ENCODE measurements around the gene UPF1. TPM values are rescaled to one million over a fixed set of nuclear protein-coding genes. Genes with fewer than 3 reads are reported as not detected.

The UPF1 gene
- total RNA-seq, 2 donors from 2014 or later = 64.9 to 90.1 TPM

DNA sequence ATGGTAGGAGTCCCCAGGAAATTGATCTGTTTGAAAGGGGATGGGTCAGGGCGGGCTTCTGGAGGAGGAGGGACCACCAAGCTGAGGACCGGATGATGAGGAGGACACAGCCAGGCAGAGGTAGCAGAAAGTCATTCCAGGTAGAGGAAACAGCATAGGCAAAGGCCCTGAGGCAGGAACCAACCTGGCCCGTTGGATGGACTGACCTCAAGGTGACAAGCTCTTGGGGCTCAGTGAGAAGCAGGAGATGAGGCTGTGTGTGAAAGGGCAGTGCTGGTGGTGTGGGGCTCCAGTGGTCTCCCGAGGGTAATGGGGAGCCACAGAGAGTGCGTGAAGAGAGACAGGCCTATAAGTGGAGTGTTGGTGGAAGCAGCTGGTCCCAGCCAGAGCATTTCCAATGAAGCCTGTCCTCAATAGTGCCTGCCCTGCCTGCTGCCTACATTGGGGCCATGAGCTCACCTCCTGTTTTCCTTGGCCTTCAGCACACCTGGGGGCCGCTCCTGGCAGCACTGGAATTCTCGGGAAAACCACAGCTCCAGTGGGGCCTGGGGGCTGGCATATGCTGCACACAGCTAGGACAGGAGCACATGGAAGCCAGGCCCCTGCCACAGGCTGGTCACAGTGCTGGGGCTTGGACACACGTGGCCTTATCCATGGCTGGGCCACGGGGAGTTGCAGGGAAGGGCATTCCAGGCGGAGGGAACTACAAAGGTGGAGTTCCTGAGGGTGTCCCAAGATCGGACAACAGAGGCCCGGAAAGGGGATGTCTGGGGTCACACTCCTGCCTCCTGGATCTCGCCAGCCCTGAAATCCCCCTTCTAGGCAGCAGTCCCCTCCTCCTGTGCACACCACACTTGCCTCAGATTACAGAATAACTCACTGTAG, 38.4 kb upstream of the UPF1 start:
- Mint-ChIP-seq H3K4me1 (peaks cover 7% of the 10 kb centered on the region), H3K27ac (no peak overlapping the region), H3K4me3 (no peak overlapping the region), H3K36me3 (ENCODE audit: low read depth) (peaks cover 15% of the 10 kb centered on the region), H3K9me3 (no peaks in the 10 kb centered on the region), H3K27me3 (peaks cover 32% of the 10 kb centered on the region)
- no peak for ATAC-seq (replicated peaks)

DNA sequence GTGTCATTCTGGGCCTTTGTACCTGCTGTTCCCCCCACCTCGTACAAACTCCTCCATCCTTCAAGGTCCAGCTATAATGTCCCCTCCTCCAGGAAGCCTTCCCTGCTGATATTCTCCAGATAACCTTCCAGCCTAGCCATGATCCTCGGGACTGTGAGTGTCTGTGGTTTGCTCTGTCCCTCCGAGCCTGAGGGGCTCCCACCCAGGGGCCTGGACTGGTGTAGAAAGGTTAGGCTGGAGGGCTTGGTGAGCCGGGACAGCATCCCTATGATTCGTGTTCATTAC, 37.8 kb upstream of the UPF1 start:
- no peak overlapping the region for H3K4me3 Mint-ChIP-seq
- peaks cover 7% of the 10 kb centered on the region for H3K4me1 Mint-ChIP-seq
- no peak overlapping the region for H3K27ac Mint-ChIP-seq
- peaks cover 29% of the 10 kb centered on the region for H3K27me3 Mint-ChIP-seq
- ATAC-seq (replicated peaks) = no peak
- H3K9me3 Mint-ChIP-seq = no peaks in the 10 kb centered on the region
- H3K36me3 Mint-ChIP-seq (ENCODE audit: low read depth) = peaks cover 12% of the 10 kb centered on the region

DNA sequence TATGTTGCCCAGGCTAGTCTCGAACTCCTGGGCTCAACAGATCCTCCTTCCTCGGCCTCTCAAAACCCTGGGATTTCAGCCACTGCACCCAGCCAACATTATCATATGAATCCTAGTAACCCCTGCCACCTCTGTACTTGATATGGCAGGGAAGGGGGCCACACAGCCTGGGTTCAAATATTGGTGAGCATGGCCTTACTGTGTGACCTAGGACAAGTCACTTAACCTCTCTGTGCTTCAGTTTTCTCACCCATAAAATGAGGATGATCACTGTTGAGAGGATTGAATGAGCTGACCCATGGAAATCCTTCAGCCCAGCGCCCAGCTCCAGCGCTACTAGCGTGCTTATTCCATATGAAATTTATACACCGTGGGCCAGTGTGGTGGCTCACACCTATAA, 37.1 kb upstream of the UPF1 start:
- Mint-ChIP-seq H3K27ac (no peak overlapping the region), H3K9me3 (no peaks in the 10 kb centered on the region), H3K4me3 (no peak overlapping the region), H3K27me3 (peaks cover 24% of the 10 kb centered on the region), H3K4me1 (peaks cover 7% of the 10 kb centered on the region), H3K36me3 (ENCODE audit: low read depth) (peaks cover 7% of the 10 kb centered on the region)
- ATAC-seq (replicated peaks) = no peak

DNA sequence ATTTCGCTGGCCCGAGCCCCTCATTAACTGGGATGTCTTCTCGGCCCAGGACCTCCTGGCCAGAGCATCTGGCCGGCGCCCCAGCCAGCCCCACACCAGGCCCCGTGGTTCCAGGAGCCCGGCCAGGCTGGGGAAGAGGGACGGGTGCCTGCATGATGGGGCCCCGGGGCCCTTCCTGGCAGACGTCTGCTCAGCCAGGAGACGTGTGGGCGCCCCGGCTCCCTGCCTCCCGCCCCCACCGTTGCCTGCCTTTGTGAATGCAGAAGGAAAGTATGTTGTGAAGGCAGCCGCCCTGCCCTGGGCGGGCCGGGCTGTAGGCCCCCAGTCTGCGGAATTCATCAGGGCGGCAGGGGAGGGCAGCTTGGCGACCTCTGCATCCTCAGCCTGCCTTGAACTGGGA, 36.2 kb upstream of the UPF1 start:
- no peak for ATAC-seq (replicated peaks)
- Mint-ChIP-seq H3K27ac (no peak overlapping the region), H3K36me3 (ENCODE audit: low read depth) (peaks cover under 1% of the 10 kb centered on the region), H3K9me3 (no peaks in the 10 kb centered on the region), H3K27me3 (peaks cover 18% of the 10 kb centered on the region), H3K4me1 (peaks cover under 1% of the 10 kb centered on the region), H3K4me3 (no peak overlapping the region)

DNA sequence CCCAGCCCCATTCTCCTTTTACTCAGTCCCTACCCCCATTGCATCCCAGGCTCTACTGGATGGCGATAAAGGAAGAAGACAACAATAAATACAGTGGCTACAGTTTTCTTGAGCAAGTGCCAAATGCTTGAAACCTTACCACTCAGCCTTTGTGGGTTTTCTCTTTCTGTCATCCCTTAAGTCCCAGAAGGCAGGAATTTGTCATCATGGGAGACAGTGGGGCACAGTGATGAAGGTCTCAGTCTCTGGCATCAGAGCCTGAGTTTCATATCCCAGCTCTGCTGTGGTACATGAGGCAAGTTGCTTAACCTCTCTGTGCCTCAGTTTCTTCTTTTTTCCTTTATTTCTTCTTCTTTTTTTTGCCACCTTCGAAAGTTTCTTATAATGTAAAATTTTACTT, 35.5 kb upstream of the UPF1 start:
- no peaks in the 10 kb centered on the region for H3K4me1 Mint-ChIP-seq
- no peaks in the 10 kb centered on the region for H3K36me3 Mint-ChIP-seq (ENCODE audit: low read depth)
- no peaks in the 10 kb centered on the region for H3K9me3 Mint-ChIP-seq
- peaks cover 18% of the 10 kb centered on the region for H3K27me3 Mint-ChIP-seq
- H3K27ac Mint-ChIP-seq = no peak overlapping the region
- no peak overlapping the region for H3K4me3 Mint-ChIP-seq
- ATAC-seq (replicated peaks) = peak; percentile 50

DNA sequence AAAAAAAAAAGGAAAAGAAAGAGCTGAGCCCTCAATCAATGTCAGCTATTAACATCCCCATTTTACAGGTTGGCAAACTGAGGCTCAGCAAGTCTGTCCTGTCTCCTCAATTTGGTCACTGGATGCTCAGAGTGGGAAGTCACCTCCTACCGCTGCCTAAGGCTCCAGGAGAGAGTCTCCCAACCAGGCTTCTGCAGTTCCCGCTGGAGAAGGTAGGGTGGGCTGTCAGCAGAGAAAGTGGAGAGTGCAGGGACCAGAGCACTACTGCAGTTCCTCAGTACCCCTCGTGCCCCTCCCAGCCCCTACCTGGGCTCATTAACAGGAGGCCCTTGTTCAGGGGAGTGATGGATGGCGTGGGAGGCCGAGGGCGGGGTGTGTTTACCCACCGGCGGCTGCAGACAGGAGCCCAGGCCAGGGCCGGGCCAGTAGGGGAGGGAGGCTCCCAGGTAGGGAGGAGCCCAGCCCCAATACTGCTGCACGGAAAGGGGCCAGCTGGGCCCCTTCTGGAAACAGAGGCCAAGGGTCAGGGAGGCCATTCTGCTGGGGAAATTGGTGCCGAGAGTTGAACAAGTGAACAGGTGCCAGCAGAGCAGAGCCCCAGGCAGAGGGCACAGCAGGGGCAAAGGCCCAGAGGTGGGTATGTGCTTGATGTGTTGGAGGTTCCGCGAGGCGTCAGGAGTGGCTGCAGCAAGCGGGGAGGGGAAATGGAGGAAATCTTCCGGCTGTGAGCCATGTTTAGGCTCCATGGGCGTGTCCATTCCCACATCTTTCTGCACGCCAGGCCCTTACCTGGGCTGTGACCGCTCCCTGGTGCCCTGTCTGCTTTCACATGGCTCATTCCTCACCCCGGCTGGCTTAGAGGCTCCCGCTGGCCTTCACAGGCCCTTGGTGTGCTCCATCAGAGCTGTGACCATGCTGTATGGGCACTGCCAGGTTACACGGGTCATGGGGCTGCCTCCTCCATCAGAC, 33.1 kb upstream of the UPF1 start:
- H3K27ac Mint-ChIP-seq = no peak overlapping the region
- H3K4me1 Mint-ChIP-seq = no peaks in the 10 kb centered on the region
- no peak overlapping the region for H3K4me3 Mint-ChIP-seq
- H3K9me3 Mint-ChIP-seq = no peaks in the 10 kb centered on the region
- no peaks in the 10 kb centered on the region for H3K36me3 Mint-ChIP-seq (ENCODE audit: low read depth)
- ATAC-seq (replicated peaks) = no peak
- peaks cover 13% of the 10 kb centered on the region for H3K27me3 Mint-ChIP-seq

- no peak for ATAC-seq (replicated peaks)
- H3K27me3 Mint-ChIP-seq = peaks cover 15% of the 10 kb centered on the region
- no peaks in the 10 kb centered on the region for H3K36me3 Mint-ChIP-seq (ENCODE audit: low read depth)
- no peak overlapping the region for H3K27ac Mint-ChIP-seq
- no peaks in the 10 kb centered on the region for H3K9me3 Mint-ChIP-seq
- no peak overlapping the region for H3K4me3 Mint-ChIP-seq
- H3K4me1 Mint-ChIP-seq = no peaks in the 10 kb centered on the region
Measured at GRCh38 chr19:18799389-18799970, 32.3 kb upstream of the UPF1 start.

DNA sequence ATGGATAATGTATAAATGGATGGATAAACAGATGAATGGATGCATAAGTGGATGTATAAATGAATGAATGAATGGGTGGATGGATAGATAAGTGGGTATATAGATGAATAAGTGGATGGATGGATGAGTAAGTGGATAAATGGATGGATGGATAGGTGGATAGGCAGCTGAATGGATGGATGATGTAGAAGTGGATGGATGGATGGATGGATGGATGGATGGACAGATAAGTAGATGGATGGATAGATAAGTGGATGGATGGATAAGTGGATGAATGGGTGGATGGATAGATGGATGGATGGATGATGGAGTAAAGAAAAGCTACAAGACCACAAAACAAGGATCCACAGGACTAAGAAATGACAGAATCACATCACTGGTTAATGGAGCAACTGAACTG, 31.7 kb upstream of the UPF1 start:
- no peaks in the 10 kb centered on the region for H3K4me1 Mint-ChIP-seq

DNA sequence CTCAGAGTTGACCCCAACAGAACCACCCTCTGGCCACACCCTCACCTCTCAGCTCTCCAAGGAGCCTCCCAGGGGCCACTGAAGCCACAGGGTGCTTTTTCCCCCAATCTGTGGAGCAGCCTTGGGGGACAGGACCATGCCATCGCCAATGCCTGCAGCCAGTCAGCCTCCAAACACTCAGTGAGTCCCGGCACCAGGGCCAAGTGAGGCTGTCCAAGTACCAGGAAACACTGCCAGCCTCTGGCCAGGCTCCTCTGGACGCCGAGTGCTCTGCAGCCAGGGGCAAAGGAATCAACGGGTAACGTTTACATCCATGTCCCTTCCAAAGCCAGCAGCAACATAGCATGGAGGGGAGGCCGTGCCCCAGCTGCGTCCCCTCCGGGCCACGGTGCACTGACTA, 31.1 kb upstream of the UPF1 start:
- H3K27me3 Mint-ChIP-seq = peaks cover 15% of the 10 kb centered on the region
- ATAC-seq (replicated peaks) = no peak
- no peak overlapping the region for H3K4me3 Mint-ChIP-seq
- H3K36me3 Mint-ChIP-seq (ENCODE audit: low read depth) = no peaks in the 10 kb centered on the region
- no peak overlapping the region for H3K27ac Mint-ChIP-seq
- H3K9me3 Mint-ChIP-seq = no peaks in the 10 kb centered on the region
- no peaks in the 10 kb centered on the region for H3K4me1 Mint-ChIP-seq

More for the DNA sequence above, 31.7 kb upstream of the UPF1 start:
- Mint-ChIP-seq H3K27me3 (peaks cover 15% of the 10 kb centered on the region), H3K36me3 (ENCODE audit: low read depth) (no peaks in the 10 kb centered on the region), H3K4me3 (no peak overlapping the region), H3K9me3 (no peaks in the 10 kb centered on the region), H3K27ac (no peak overlapping the region)
- no peak for ATAC-seq (replicated peaks)

- Mint-ChIP-seq H3K9me3 (no peaks in the 10 kb centered on the region), H3K27ac (no peak overlapping the region), H3K36me3 (ENCODE audit: low read depth) (no peaks in the 10 kb centered on the region), H3K4me3 (no peak overlapping the region), H3K27me3 (peaks cover 7% of the 10 kb centered on the region), H3K4me1 (no peaks in the 10 kb centered on the region)
- ATAC-seq (replicated peaks) = no peak
Measured at GRCh38 chr19:18802354-18802753, 29.4 kb upstream of the UPF1 start.

DNA sequence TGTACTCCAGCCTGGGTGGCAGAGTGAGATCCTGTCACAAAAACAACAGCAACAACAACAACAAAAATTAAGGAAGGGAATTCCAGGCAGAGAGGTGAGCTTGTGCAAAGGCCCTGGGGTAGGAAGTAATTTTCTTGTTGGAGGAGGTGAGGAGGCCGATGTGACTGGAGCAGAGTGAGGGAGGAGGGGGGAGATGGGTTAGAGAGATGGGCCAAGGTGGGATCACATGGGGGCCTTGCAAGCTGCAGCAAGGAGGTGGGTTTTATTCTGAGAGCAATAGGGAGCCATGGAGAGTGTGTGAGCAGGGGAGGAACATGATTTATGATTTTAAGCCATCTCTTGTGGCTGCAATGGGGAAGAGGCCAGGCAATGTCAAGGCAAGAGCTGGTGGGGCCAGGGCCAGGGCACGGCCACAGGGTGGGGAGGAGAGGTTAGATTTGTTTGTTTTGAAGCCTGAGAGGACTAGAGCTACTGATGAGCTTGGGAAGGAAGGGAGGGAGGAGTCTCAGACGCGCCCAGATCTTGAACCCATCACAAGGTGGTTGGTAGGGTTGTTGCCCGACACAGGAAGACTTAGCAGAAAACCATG, 28.1 kb upstream of the UPF1 start:
- H3K4me1 Mint-ChIP-seq = no peaks in the 10 kb centered on the region
- no peak overlapping the region for H3K27ac Mint-ChIP-seq
- no peaks in the 10 kb centered on the region for H3K36me3 Mint-ChIP-seq (ENCODE audit: low read depth)
- H3K4me3 Mint-ChIP-seq = no peak overlapping the region
- no peaks in the 10 kb centered on the region for H3K9me3 Mint-ChIP-seq
- no peak for ATAC-seq (replicated peaks)
- H3K27me3 Mint-ChIP-seq = peaks cover 5% of the 10 kb centered on the region

DNA sequence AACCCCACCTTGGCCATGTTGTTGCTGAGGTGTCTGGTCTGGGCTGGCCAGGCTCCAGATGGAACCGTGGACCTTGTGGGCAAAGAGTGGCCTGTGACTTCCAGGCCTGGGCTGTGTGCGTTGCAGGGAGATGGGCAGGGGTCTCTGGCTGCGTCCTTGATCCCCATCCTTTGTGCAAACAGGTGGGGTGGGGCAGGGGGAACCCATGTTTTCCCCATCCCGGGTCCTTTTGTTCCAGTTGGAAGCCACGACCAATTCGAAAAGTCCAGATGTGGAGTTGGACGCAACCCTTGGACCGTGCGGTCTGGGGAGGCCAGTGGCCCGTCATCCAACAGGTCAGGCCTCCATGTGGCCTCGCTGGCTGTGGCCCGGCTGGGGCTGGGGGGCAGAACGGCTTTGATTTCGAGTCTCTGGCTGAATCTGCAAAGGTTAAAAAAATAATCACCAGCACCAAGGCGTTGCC, 27.6 kb upstream of the UPF1 start:
- no peaks in the 10 kb centered on the region for H3K9me3 Mint-ChIP-seq

DNA sequence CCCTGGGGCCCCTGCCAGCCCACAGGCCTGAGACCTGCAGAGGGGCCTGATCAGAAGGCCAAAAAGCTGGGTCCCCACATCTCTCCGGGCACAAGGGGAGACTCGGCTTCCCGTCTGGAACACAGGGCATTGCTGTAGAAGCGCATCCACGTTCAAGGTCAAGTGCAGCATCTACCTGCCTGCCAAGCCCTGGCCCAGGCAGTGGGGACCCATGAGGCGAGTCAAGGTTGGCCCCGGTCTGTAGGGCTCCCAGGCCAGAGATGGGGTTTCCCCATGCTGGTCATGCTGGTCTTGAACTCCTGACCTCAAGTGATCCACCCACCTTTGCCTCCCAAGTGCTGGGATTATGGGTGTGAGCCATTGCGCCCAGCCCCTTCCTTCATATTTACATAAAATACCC, 27.1 kb upstream of the UPF1 start:
- Mint-ChIP-seq H3K27ac (no peak overlapping the region), H3K9me3 (no peaks in the 10 kb centered on the region), H3K4me3 (no peak overlapping the region), H3K4me1 (no peaks in the 10 kb centered on the region), H3K27me3 (peaks cover 8% of the 10 kb centered on the region), H3K36me3 (ENCODE audit: low read depth) (no peaks in the 10 kb centered on the region)
- ATAC-seq (replicated peaks) = no peak

More for the DNA sequence above, 27.6 kb upstream of the UPF1 start:
- peaks cover 5% of the 10 kb centered on the region for H3K27me3 Mint-ChIP-seq
- H3K36me3 Mint-ChIP-seq (ENCODE audit: low read depth) = no peaks in the 10 kb centered on the region
- H3K27ac Mint-ChIP-seq = no peak overlapping the region
- no peaks in the 10 kb centered on the region for H3K4me1 Mint-ChIP-seq
- H3K4me3 Mint-ChIP-seq = no peak overlapping the region
- no peak for ATAC-seq (replicated peaks)

GRCh38 chr19:18807861-18808331, 23.9 kb upstream of the UPF1 start:
- H3K27ac Mint-ChIP-seq = no peak overlapping the region
- H3K4me1 Mint-ChIP-seq = no peaks in the 10 kb centered on the region
- peaks cover 8% of the 10 kb centered on the region for H3K27me3 Mint-ChIP-seq
- no peaks in the 10 kb centered on the region for H3K36me3 Mint-ChIP-seq (ENCODE audit: low read depth)
- H3K9me3 Mint-ChIP-seq = no peaks in the 10 kb centered on the region
- no peak overlapping the region for H3K4me3 Mint-ChIP-seq
- peak; percentile 14 for ATAC-seq (replicated peaks)
